Karpas-422 (cell line): ENCODE results near the gene ASB7. TPM values are rescaled to one million over a fixed set of nuclear protein-coding genes. Genes with fewer than 3 reads are reported as not detected.
A peak's percentile ranks its signal among the peaks of the same experiment; 100 is the strongest.
"Not testable (repeated sequence)": the region's sequence is repeated elsewhere in the genome, so short reads cannot be mapped to it uniquely, and the experiment has no call there.

Experiments used
- DNase-seq: peaks from one replicate; pipeline ENCODE4 v3.0.0-alpha.2; 2015
- H2AFZ ChIP-seq: fragments of 200-600 bp; sonication (generic); 2 replicates; pipeline ENCODE4 v1.6.1; 2014; ENCODE audit warnings: antibody characterized with exemption, low read length, mixed read lengths
- H3K27ac ChIP-seq: fragments of 200-600 bp; sonication (generic); 2 replicates; pipeline ENCODE4 v1.5.1; 2014; ENCODE audit warnings: mild to moderate bottlenecking, low read length, moderate library complexity
- H3K27me3 ChIP-seq: fragments of 200-600 bp; sonication (generic); 2 replicates; pipeline ENCODE4 v1.6.1; 2014; ENCODE audit warnings: low read length, mixed read lengths
- H3K36me3 ChIP-seq: fragments of 200-600 bp; sonication (generic); 2 replicates; pipeline ENCODE4 v1.6.1; 2014; ENCODE audit warnings: low read length, mixed read lengths; ENCODE audit not compliant: insufficient read depth
- H3K4me1 ChIP-seq: fragments of 200-600 bp; sonication (generic); 2 replicates; pipeline ENCODE4 v1.6.1; 2014; ENCODE audit warnings: mild to moderate bottlenecking, low read length, mixed read lengths
- H3K4me2 ChIP-seq: fragments of 200-600 bp; sonication (generic); 2 replicates; pipeline ENCODE4 v1.6.1; 2014; ENCODE audit warnings: low read length, low read depth, mild to moderate bottlenecking; ENCODE audit not compliant: poor library complexity, severe bottlenecking
- H3K4me3 ChIP-seq: fragments of 200-600 bp; sonication (generic); 2 replicates; pipeline ENCODE4 v1.5.1; 2014; ENCODE audit warnings: mild to moderate bottlenecking, antibody characterized with exemption, low read length, mixed read lengths
- H3K79me2 ChIP-seq: fragments of 200-600 bp; sonication (generic); 2 replicates; pipeline ENCODE4 v1.6.1; 2014; ENCODE audit warnings: mild to moderate bottlenecking, low read length, mixed read lengths
- H3K9ac ChIP-seq: fragments of 200-600 bp; sonication (generic); 2 replicates; pipeline ENCODE4 v1.6.0; 2014; ENCODE audit warnings: low read length
- H3K9me2 ChIP-seq: fragments of 200-600 bp; sonication (generic), shearing (Covaris generic); replicated peaks from 2 replicates; pipeline ENCODE4 v1.6.0; 2014; ENCODE audit warnings: mild to moderate bottlenecking, low read length, moderate library complexity; ENCODE audit not compliant: insufficient read depth
- H3K9me3 ChIP-seq: fragments of 300-700, 200-600 bp; sonication (generic); 2 replicates; pipeline ENCODE4 v1.6.1; 2014; ENCODE audit warnings: low read length, mixed read lengths
- H4K20me1 ChIP-seq: fragments of 200-600 bp; sonication (generic); 2 replicates; pipeline ENCODE4 v1.6.1; 2014; ENCODE audit warnings: mild to moderate bottlenecking, antibody characterized with exemption, low read length, low read depth; ENCODE audit not compliant: insufficient read depth
- total RNA-seq: library from RNA; depleted of rRNA; stranded (reverse); fragments of >200 nt; shearing (Covaris generic); gene quantifications from 2 replicates; pipeline ENCODE4 v1.2.3, GENCODE V29; 2014; ENCODE audit warnings: low replicate concordance

ASB7 gene
- total RNA-seq, 1 experiment from 2014 or later: 23.9 TPM

DNA sequence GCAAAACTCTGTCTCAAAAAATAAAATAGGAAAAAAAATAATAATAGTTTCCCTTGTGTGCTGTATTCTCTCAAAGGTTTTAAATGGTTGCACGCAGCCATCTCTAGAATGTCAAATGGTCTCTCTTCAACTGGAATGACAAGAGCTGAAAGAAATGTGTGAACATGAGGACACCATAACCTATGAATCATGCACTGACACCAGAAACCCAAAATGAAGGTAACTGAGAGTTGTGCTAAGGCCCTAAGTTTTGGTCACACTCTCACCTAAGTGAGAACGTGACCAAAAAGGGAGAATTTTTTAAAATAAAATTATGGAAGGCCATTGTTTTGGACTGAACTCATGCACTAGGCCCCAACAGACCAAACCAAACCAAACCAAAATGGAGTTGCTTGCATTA is 11.2 kb upstream of the ASB7 start:
- H3K27me3 ChIP-seq, H3K9me2 ChIP-seq, H2AFZ ChIP-seq, H3K4me3 ChIP-seq, H3K4me2 ChIP-seq, H3K27ac ChIP-seq, DNase-seq, H3K4me1 ChIP-seq, H4K20me1 ChIP-seq, H3K9ac ChIP-seq: not testable (repeated sequence)
- Histone ChIP-seq H3K36me3 (peaks cover 12% of the 10 kb centered on the region), H3K9me3 (peaks cover 40% of the 10 kb centered on the region), H3K79me2 (peaks cover 93% of the 10 kb centered on the region)

DNA sequence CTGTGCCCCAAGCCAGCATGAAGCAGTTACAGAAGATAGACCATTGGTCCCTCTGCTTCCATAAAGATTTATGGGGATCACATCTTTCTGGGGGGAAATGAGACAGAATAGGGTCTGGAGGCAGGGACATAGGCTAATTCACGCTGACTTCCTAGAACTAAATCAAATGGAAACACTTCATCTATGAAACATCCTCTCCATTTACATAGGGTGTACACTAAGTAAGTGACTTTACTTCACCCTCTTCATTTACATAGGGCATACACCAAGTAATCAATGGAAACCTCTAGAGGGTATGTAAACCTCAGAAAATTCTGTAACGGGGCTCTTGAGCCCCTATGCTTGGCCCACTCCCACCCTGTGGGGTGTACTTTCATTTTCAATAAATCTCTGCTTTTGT is 10.6 kb upstream of the ASB7 start:
- no peaks in the 10 kb centered on the region for H3K27me3 ChIP-seq
- peaks cover 40% of the 10 kb centered on the region for H3K9me3 ChIP-seq
- peaks cover 12% of the 10 kb centered on the region for H3K36me3 ChIP-seq
- peaks cover 97% of the 10 kb centered on the region for H3K79me2 ChIP-seq
- H3K9me2 ChIP-seq: no peaks in the 10 kb centered on the region
- H4K20me1 ChIP-seq: no peaks in the 10 kb centered on the region
- no peak overlapping the region for H3K4me3 ChIP-seq
- H3K4me1 ChIP-seq: peaks cover 10% of the 10 kb centered on the region
- H3K9ac ChIP-seq: no peak overlapping the region
- no peak for DNase-seq
- no peak overlapping the region for H3K27ac ChIP-seq
- no peak overlapping the region for H3K4me2 ChIP-seq
- no peak overlapping the region for H2AFZ ChIP-seq

DNA sequence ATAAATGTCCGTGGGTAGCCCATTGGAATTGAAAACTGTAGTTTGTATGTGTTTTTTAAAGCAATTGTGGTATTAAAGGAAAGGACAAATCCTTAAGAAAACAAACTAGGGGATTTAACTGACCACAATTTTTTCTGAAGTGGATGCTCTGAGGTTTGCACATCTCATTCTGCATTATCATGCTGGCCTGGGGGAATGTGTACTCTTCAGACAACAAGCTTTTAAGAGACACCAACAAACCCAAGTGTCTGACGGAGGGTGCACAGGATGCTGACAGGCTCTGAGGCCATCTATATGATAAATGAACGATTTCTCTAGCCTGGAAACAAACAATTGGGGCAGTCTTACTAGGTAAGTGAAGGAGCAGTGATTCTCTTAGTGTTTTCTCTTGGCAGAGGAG is 9.5 kb upstream of the ASB7 start:
- Histone ChIP-seq H3K27me3 (no peaks in the 10 kb centered on the region), H3K9me3 (peaks cover 32% of the 10 kb centered on the region), H3K4me1 (peaks cover 16% of the 10 kb centered on the region), H3K79me2 (peaks cover 99% of the 10 kb centered on the region), H3K36me3 (peaks cover 12% of the 10 kb centered on the region), H3K9ac (no peak overlapping the region), H3K4me3 (no peak overlapping the region), H3K9me2 (no peaks in the 10 kb centered on the region), H3K4me2 (no peak overlapping the region), H3K27ac (no peak overlapping the region), H4K20me1 (no peaks in the 10 kb centered on the region), H2AFZ (no peak overlapping the region)
- no peak for DNase-seq

DNA sequence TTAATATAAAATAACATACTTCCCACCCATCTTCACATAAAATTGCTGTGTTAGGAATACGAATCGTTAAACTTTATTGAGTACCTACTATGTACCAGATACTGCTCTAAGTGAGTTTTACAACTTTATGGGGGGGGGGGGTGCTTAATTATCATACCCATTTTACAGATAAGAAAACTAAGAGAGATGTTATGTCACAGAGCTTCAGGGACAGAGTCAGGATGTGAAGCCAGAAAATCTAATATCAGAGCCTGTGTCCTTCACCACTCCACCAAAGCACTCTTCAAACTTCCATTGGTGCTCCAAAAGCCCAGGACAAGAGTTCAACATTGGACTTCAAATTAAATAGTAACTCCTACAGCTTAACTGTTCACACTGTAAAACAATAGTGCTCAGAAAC is 9.0 kb upstream of the ASB7 start:
- Histone ChIP-seq H3K79me2 (peaks cover 99% of the 10 kb centered on the region), H3K9me3 (peaks cover 26% of the 10 kb centered on the region), H4K20me1 (no peaks in the 10 kb centered on the region), H3K4me1 (peaks cover 17% of the 10 kb centered on the region), H3K27ac (no peak overlapping the region), H3K4me3 (no peak overlapping the region), H2AFZ (no peak overlapping the region), H3K4me2 (no peak overlapping the region), H3K9me2 (no peaks in the 10 kb centered on the region), H3K27me3 (no peaks in the 10 kb centered on the region), H3K36me3 (peaks cover 12% of the 10 kb centered on the region), H3K9ac (no peak overlapping the region)
- no peak for DNase-seq

DNA sequence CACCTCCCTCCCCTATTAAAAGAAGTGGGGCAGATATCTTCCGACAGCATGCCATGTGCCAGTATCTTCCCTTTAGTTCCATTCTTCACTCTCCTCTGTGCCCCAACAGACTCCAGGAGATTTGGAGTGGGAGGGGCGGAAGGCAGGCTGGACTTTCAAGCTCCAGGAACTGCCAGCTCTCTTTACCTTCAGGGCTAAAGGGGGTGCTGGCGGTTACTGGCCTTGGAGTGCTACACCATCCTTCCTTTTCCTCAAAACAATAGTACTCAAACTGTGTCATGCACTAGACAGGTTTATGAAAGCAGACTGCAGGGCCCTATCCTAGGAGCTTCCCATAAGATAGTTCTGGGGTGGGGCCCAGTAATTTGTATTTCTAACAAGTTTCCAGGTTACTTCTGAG is 6.4 kb upstream of the ASB7 start:
- H3K4me3 ChIP-seq: no peak overlapping the region
- H3K4me2 ChIP-seq: peak overlapping the region; percentile 27
- DNase-seq: no peak
- H3K27me3 ChIP-seq: no peaks in the 10 kb centered on the region
- peaks cover 100% of the 10 kb centered on the region for H3K79me2 ChIP-seq
- H3K27ac ChIP-seq: no peak overlapping the region
- peaks cover 38% of the 10 kb centered on the region for H3K4me1 ChIP-seq
- peaks cover 12% of the 10 kb centered on the region for H3K36me3 ChIP-seq
- no peak overlapping the region for H3K9ac ChIP-seq
- no peaks in the 10 kb centered on the region for H4K20me1 ChIP-seq
- peaks cover 8% of the 10 kb centered on the region; the same call in 1 of the 2 replicates for H3K9me3 ChIP-seq
- no peak overlapping the region for H2AFZ ChIP-seq
- H3K9me2 ChIP-seq: no peaks in the 10 kb centered on the region

DNA sequence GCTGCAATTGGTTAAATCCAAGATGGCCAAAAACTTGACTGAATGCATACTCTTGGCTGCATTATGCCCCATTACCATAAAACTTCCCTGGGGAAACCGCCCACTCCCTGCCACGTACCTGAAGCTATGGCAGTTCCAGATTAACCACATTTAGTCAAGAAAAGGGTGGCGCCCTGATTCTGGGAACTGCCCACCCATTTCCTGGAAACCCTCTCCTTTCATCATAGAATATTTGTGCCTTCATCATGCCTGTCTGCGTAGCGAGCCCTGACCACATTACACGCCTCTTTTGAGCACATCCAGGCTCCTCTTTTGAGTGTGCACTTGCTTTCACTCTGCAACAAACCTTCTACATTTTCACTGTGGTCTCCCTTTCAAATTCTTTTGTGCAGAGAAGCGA is 5.6 kb upstream of the ASB7 start:
- Histone ChIP-seq H3K79me2 (peaks cover 100% of the 10 kb centered on the region), H3K9me2 (no peaks in the 10 kb centered on the region), H3K4me1 (peaks cover 38% of the 10 kb centered on the region), H3K9me3 (peaks cover 8% of the 10 kb centered on the region; the same call in 1 of the 2 replicates), H4K20me1 (no peaks in the 10 kb centered on the region), H3K4me3 (peak overlapping the region; percentile 2; the same call in 1 of the 2 replicates), H3K27me3 (no peaks in the 10 kb centered on the region), H3K9ac (no peak overlapping the region), H3K4me2 (peak overlapping the region; percentile 28), H2AFZ (no peak overlapping the region), H3K27ac (no peak overlapping the region), H3K36me3 (peaks cover 12% of the 10 kb centered on the region)
- DNase-seq: peak; percentile 34

DNA sequence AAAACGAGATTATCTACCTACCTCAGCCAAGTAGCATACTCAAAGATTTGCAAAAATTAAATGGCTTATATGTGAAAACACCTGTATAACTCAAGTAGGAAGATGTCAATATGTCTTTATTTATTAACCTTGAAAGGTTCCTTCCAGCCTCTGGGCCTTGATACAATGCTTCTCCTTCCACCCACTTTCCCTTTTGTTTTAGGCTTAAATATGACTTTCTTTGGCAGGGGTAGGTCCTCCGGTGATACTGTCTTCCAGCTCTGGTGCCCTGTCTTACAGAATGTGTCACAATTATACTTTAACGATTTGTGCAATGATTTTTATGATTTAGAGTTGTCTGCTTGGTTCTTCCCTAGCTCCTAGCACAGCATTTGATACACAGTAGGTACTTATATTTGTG is 4.5 kb upstream of the ASB7 start:
- H3K79me2 ChIP-seq: peaks cover 94% of the 10 kb centered on the region
- peaks cover 38% of the 10 kb centered on the region for H3K4me1 ChIP-seq
- H4K20me1 ChIP-seq: no peaks in the 10 kb centered on the region
- peaks cover 12% of the 10 kb centered on the region for H3K36me3 ChIP-seq
- no peaks in the 10 kb centered on the region for H3K27me3 ChIP-seq
- DNase-seq: peak; percentile 28
- no peak overlapping the region for H3K9ac ChIP-seq
- no peaks in the 10 kb centered on the region for H3K9me2 ChIP-seq
- no peak overlapping the region for H3K4me2 ChIP-seq
- no peak overlapping the region for H2AFZ ChIP-seq
- H3K4me3 ChIP-seq: no peak overlapping the region
- H3K9me3 ChIP-seq: peaks cover 2% of the 10 kb centered on the region; the same call in 1 of the 2 replicates
- no peak overlapping the region for H3K27ac ChIP-seq

DNA sequence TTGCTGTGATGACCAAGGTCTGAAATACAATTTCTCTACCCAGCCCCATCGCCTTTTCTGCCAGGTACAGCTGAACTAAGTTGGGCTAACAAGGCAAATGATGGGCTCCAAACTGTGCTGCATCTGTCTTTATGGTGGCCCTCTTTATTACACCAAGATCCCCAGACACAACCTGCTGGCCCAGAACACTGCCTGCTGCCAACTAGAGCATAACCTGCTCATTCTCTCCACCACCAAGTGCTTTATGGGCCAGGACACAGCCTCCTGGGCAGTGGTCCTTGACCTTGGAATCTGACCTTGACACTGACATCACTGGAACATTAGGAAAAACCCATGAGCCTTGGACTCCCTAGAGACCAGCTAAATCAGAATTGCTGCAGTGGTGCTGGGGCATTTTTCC is 3.7 kb upstream of the ASB7 start:
- peaks cover 12% of the 10 kb centered on the region for H3K36me3 ChIP-seq
- H3K4me1 ChIP-seq: peaks cover 42% of the 10 kb centered on the region
- H4K20me1 ChIP-seq: no peaks in the 10 kb centered on the region
- no peak overlapping the region for H3K4me2 ChIP-seq
- DNase-seq: peak; percentile 22
- H2AFZ ChIP-seq: no peak overlapping the region
- no peaks in the 10 kb centered on the region for H3K9me2 ChIP-seq
- H3K4me3 ChIP-seq: no peak overlapping the region
- no peak overlapping the region for H3K27ac ChIP-seq
- peaks cover 94% of the 10 kb centered on the region for H3K79me2 ChIP-seq
- H3K27me3 ChIP-seq: no peaks in the 10 kb centered on the region
- no peak overlapping the region for H3K9ac ChIP-seq
- H3K9me3 ChIP-seq: peaks cover 2% of the 10 kb centered on the region; the same call in 1 of the 2 replicates
